ENCODE results near the gene COL20A1.
"Not testable (repeated sequence)": the region's sequence is repeated elsewhere in the genome, so short reads cannot be mapped to it uniquely, and the experiment has no call there.

The COL20A1 gene

GRCh38 chr20:63373996-63374395, 81.0 kb downstream of the COL20A1 start:
- no peak for DNase-seq (ENCODE audit: low spot score)

- DNase-seq (ENCODE audit: low spot score), result no peak
Observed at GRCh38 chr20:63374504-63374903, 81.5 kb downstream of the COL20A1 start.

GRCh38 chr20:63375438-63375837, 82.5 kb downstream of the COL20A1 start:
- no peak for DNase-seq (ENCODE audit: low spot score)

- DNase-seq (ENCODE audit: low spot score), result no peak
Observed at GRCh38 chr20:63376283-63377250, 83.6 kb downstream of the COL20A1 start.

- DNase-seq (ENCODE audit: low spot score), result peak; percentile 82
Observed at GRCh38 chr20:63377256-63377941, 84.4 kb downstream of the COL20A1 start.

GRCh38 chr20:63377951-63378381, 85.0 kb downstream of the COL20A1 start:
- DNase-seq (ENCODE audit: low spot score), result no peak

GRCh38 chr20:63378626-63379025, 85.6 kb downstream of the COL20A1 start:
- no peak for DNase-seq (ENCODE audit: low spot score)

GRCh38 chr20:63379296-63379695, 86.3 kb downstream of the COL20A1 start:
- no peak for DNase-seq (ENCODE audit: low spot score)

GRCh38 chr20:63379872-63380271, 86.9 kb downstream of the COL20A1 start:
- not testable (repeated sequence) for DNase-seq (ENCODE audit: low spot score)

GRCh38 chr20:63380346-63380870, 87.4 kb downstream of the COL20A1 start:
- DNase-seq (ENCODE audit: low spot score), result no peak

- DNase-seq (ENCODE audit: low spot score), result no peak
Observed at GRCh38 chr20:63381781-63382431, 88.9 kb downstream of the COL20A1 start.

GRCh38 chr20:63382551-63383300, 89.7 kb downstream of the COL20A1 start:
- DNase-seq (ENCODE audit: low spot score), result no peak

- DNase-seq (ENCODE audit: low spot score), result no peak
Observed at GRCh38 chr20:63383556-63383955, 90.6 kb downstream of the COL20A1 start.

- DNase-seq (ENCODE audit: low spot score), result no peak
Observed at GRCh38 chr20:63384336-63384735, 91.3 kb downstream of the COL20A1 start.

Small RNA genes within 50 kb of the gene (small RNA-seq; reads per million reads assigned to genes)
- gene MIR4326 (0.31 to 1.0 reads per million in 2 experiments), gene RNU6-994P (0.10 to 0.35 reads per million in 2 experiments)
